Liver (tissue), 3 donors: ENCODE data around the gene CSNK2A3.

Source experiments
- REST ChIP-seq: IDR thresholded peaks from 2 replicates; pipeline ENCODE4 v1.6.1; 2016; ENCODE audit warnings: antibody characterized with exemption, mild to moderate bottlenecking
- SP1 ChIP-seq: IDR thresholded peaks from 2 replicates; pipeline ENCODE4 v1.6.1; 2018; ENCODE audit warnings: antibody characterized with exemption, mild to moderate bottlenecking
- TAF1 ChIP-seq: conservative IDR thresholded peaks from 2 replicates; pipeline ENCODE4 v1.6.1; 2016; ENCODE audit warnings: antibody characterized with exemption, mild to moderate bottlenecking
- TF ChIP-seq, protein P1 (sequence below): fragments of 150-350 bp; IDR thresholded peaks from 2 replicates; pipeline ENCODE4 v1.5.1; 2017; ENCODE audit warnings: improper control_type of control experiment, low read depth, low read length; ENCODE audit not compliant: missing input control
- TF ChIP-seq, protein P2 (sequence below): IDR thresholded peaks from 2 replicates; pipeline ENCODE4 v1.6.1; 2016; ENCODE audit warnings: antibody characterized with exemption
- donor health status: healthy.
- donor health status: healthy.

DNA sequence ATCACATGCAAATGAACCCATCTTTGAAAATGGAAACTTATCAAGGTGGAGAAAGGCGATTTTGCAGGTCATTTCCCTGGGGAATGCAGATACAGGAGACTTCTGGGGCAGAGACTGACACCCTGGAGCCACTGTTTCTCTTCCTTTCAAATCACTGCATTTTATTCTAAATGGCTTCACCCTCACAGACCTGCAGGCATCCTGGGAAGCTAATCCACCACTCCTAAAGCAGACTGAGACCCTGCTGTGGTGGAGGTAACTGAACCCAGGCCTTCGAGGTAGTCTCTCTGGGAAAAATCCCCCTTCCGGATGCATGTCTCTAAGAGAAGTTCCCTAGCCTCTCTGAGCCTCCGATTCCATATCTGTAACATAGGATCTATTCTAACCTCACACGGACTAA, 20.9 kb upstream of the CSNK2A3 start:
- TF ChIP-seq TAF1 (no peak), SP1 (no peak), REST (no peak)
- TF ChIP-seq, protein P1, sequence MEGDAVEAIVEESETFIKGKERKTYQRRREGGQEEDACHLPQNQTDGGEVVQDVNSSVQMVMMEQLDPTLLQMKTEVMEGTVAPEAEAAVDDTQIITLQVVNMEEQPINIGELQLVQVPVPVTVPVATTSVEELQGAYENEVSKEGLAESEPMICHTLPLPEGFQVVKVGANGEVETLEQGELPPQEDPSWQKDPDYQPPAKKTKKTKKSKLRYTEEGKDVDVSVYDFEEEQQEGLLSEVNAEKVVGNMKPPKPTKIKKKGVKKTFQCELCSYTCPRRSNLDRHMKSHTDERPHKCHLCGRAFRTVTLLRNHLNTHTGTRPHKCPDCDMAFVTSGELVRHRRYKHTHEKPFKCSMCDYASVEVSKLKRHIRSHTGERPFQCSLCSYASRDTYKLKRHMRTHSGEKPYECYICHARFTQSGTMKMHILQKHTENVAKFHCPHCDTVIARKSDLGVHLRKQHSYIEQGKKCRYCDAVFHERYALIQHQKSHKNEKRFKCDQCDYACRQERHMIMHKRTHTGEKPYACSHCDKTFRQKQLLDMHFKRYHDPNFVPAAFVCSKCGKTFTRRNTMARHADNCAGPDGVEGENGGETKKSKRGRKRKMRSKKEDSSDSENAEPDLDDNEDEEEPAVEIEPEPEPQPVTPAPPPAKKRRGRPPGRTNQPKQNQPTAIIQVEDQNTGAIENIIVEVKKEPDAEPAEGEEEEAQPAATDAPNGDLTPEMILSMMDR: no peak
- TF ChIP-seq, protein P2, sequence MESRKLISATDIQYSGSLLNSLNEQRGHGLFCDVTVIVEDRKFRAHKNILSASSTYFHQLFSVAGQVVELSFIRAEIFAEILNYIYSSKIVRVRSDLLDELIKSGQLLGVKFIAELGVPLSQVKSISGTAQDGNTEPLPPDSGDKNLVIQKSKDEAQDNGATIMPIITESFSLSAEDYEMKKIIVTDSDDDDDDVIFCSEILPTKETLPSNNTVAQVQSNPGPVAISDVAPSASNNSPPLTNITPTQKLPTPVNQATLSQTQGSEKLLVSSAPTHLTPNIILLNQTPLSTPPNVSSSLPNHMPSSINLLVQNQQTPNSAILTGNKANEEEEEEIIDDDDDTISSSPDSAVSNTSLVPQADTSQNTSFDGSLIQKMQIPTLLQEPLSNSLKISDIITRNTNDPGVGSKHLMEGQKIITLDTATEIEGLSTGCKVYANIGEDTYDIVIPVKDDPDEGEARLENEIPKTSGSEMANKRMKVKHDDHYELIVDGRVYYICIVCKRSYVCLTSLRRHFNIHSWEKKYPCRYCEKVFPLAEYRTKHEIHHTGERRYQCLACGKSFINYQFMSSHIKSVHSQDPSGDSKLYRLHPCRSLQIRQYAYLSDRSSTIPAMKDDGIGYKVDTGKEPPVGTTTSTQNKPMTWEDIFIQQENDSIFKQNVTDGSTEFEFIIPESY: no peak
